ENCODE measurements around the gene SPEN. TPM values are rescaled to one million over a fixed set of nuclear protein-coding genes. Genes with fewer than 3 reads are reported as not detected.

Gene SPEN
- total RNA-seq, 1 donor from 2014 or later: 123 TPM

DNA sequence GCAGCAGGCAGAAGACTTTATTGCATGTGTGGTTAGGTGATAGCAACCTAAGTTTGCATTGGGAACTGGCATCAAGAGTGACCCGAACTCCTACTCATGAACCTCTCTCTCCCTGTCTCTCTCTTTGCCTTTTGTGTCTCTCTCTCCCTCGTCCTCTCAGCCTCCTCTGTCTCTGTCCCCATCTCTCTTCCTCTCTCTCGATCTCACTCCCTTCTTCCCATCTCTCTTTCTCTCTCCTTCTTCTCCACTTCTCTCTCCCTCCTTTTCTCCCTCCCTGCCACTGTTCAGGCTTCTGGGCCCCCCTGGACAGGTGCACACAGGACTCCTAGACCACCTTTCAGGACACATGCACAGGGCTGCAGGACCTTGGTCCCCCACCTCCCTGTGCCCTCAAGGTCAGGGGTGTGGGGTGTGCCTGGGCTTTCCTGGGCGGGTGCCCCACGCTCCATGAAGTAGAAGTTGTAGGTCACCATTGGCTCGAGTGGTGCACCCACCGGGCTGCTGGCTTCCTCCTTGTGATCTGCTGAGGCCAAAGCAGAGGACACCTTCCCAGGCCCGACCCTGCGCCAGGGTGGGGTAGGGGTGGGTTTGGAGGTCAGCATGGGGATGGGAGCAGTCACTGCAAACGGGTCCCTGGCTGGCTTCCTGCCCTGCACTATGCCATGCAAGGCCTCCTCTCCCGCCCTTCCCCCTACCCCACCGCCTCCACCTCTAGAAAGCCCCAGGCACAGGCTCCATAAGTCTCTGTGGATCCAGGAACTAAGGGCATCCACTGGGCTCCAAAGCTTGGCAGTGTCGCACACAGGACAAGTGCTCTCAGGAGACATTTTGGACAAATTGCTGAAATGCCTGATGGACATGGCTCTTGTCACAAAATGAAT is 141.6 kb downstream of the SPEN start:
- no peak for ATAC-seq (ENCODE audit: low read depth)

DNA sequence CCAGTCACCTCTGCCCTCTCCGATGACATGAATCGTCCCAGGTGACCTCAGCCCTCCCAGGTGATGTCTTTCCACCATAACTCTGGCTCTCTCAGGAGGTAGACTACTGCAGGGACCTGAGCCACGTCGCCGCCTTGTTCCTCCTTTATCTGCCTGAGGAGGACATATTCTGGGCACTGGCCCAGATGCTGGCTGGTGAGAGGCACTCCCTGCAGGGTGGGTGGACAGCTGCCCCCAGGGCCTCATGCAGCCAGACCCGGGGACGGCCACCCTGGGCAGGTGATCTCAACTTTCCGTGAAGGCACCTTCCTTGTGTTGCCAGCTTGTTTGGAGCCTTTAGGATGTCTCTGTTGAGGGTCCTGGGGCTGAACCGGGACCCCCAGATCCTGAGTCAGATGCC is 142.3 kb downstream of the SPEN start:
- CTCF ChIA-PET: no interaction called here
- POLR2A ChIA-PET: no interaction called here
- intact Hi-C loops (cut with micrococcal nuclease): loop anchor here (2.0 to 5.0 kb wide), 2 partner anchors 13 to 42 kb away; partner anchors contain the start of gene ZBTB17
- no peaks in the 10 kb centered on the region for H3K9me3 Mint-ChIP-seq
- no peaks in the 10 kb centered on the region for H3K27me3 Mint-ChIP-seq
- no peak overlapping the region for H3K27ac Mint-ChIP-seq
- no peaks in the 10 kb centered on the region for H3K4me1 Mint-ChIP-seq
- ATAC-seq (ENCODE audit: low read depth) (no peak), DNase-seq (no peak)
- H3K4me3 Mint-ChIP-seq: no peak overlapping the region
- TF ChIP-seq, protein P1, sequence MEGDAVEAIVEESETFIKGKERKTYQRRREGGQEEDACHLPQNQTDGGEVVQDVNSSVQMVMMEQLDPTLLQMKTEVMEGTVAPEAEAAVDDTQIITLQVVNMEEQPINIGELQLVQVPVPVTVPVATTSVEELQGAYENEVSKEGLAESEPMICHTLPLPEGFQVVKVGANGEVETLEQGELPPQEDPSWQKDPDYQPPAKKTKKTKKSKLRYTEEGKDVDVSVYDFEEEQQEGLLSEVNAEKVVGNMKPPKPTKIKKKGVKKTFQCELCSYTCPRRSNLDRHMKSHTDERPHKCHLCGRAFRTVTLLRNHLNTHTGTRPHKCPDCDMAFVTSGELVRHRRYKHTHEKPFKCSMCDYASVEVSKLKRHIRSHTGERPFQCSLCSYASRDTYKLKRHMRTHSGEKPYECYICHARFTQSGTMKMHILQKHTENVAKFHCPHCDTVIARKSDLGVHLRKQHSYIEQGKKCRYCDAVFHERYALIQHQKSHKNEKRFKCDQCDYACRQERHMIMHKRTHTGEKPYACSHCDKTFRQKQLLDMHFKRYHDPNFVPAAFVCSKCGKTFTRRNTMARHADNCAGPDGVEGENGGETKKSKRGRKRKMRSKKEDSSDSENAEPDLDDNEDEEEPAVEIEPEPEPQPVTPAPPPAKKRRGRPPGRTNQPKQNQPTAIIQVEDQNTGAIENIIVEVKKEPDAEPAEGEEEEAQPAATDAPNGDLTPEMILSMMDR (IDR thresholded peaks at IDR 0.05): no peak
- H3K36me3 Mint-ChIP-seq (ENCODE audit: low read depth): no peaks in the 10 kb centered on the region

More for the DNA sequence above, 141.6 kb downstream of the SPEN start:
- Mint-ChIP-seq H3K4me1 (no peaks in the 10 kb centered on the region), H3K4me3 (no peak overlapping the region), H3K27me3 (no peaks in the 10 kb centered on the region), H3K9me3 (no peaks in the 10 kb centered on the region), H3K27ac (no peak overlapping the region), H3K36me3 (ENCODE audit: low read depth) (no peaks in the 10 kb centered on the region)
- TF ChIP-seq, protein P1 (IDR thresholded peaks at IDR 0.05): no peak
- intact Hi-C loops (cut with micrococcal nuclease): no loop called here
- no peak for DNase-seq
- ChIA-PET POLR2A (interaction anchor here (1.4 kb wide), 1 partner anchor 13 kb away, joined by 5 read pairs; the partner anchor contains the start of gene ZBTB17), CTCF (no interaction called here)

Other genes with a start within 250 kb of the SPEN start
- gene DDI2, start 230.2 kb upstream of the SPEN start, total RNA-seq: 45.8 and 59.1 TPM in 2 replicates
- gene PLEKHM2, start 163.4 kb upstream of the SPEN start, total RNA-seq: 100 and 105 TPM in 2 replicates
- gene SLC25A34, start 111.4 kb upstream of the SPEN start, total RNA-seq: 3.8 and 5.8 TPM in 2 replicates
- not detected in 2 replicates for gene TMEM82, start 105.2 kb upstream of the SPEN start, total RNA-seq
- 0.15 TPM in 1 of 2 replicates, not detected in the other for gene FBLIM1, start 88.9 kb upstream of the SPEN start, total RNA-seq
- gene UQCRHL, start 40.1 kb upstream of the SPEN start, total RNA-seq: 1.7 and 1.9 TPM in 2 replicates
- 109 and 121 TPM in 2 replicates for gene ZBTB17, start 128.4 kb downstream of the SPEN start, total RNA-seq
- 0.07 TPM in 1 of 2 replicates, not detected in the other for gene SRARP, start 156.5 kb downstream of the SPEN start, total RNA-seq
- gene HSPB7, start 170.3 kb downstream of the SPEN start, total RNA-seq: not detected in 2 replicates
- 0.24 TPM in 1 of 2 replicates, not detected in the other for gene CLCNKA, start 174.3 kb downstream of the SPEN start, total RNA-seq
- gene CLCNKB, start 196.1 kb downstream of the SPEN start, total RNA-seq: not detected in 2 replicates
- not detected in 2 replicates for gene FAM131C, start 225.9 kb downstream of the SPEN start, total RNA-seq